Measurements from ENCODE around the gene VTI1A. TPM values are rescaled to one million over a fixed set of nuclear protein-coding genes. Genes with fewer than 3 reads are reported as not detected.

Gene VTI1A
- total and polyA plus RNA-seq, 2 of the 8 experiments (the other 6 are each of a cell fraction or from before 2014, with no cell fraction given), result 6.0 to 20.0 TPM

GRCh38 chr10:112447620-112447928 lies 559 bp downstream of the VTI1A start:
- peak overlapping the region; percentile 98; the same call in 1 of the 2 replicates for H2AFZ ChIP-seq (ENCODE audit: low read length)
- H4K20me1 ChIP-seq (replicated peaks in 1 of 2; ENCODE audit: control insufficient read depth in 1 of 2, insufficient read depth in 2 of 2, low read length in 2 of 2), result peaks cover 2% of the 10 kb centered on the region in 2 experiments
- H2BK120ac ChIP-seq (replicated peaks; ENCODE audit: low read depth, low read length), result no peak overlapping the region
- H4K8ac ChIP-seq (ENCODE audit: extremely low read depth, insufficient read depth, low read length), result peak overlapping the region; percentile 76; the same call in 1 of the 2 replicates
- H3K27ac ChIP-seq (ENCODE audit: low read depth, low read length), result peak overlapping the region; percentile 94
- peaks cover 0 to 20% (median 4%) of the 10 kb centered on the region in 4 experiments; a peak in 5 of 8 replicates for H3K36me3 ChIP-seq (ENCODE audit: control insufficient read depth in 2 of 4, insufficient read depth in 4 of 4, low read length in 3 of 4)
- no peak overlapping the region for H3K14ac ChIP-seq (ENCODE audit: insufficient read length)
- H3K4me1 ChIP-seq (replicated peaks in 1 of 4; ENCODE audit: control insufficient read depth in 3 of 4, insufficient read depth in 4 of 4, low read length in 3 of 4), result no peaks in the 10 kb centered on the region; a peak in 1 of 7 replicates
- H3K79me1 ChIP-seq (ENCODE audit: low read depth, low read length), result 0 out of 2 replicates have a peak, but pooled peaks cover 5% of the 10 kb centered on the region
- no peak overlapping the region for H3K4ac ChIP-seq (replicated peaks; ENCODE audit: insufficient read length, low read depth, low read length)
- ChIA-PET POLR2A (ENCODE audit: partially characterized antibody) (interaction anchor here (0.9 to 2.6 kb wide), 4 partner anchors 9 to 16 kb away, joined by 5 to 16 read pairs (median 6); no protein-coding TSS in a partner anchor), CTCF (ENCODE audit: partially characterized antibody) (interaction anchor here (1.9 kb wide), 1 partner anchor 13 kb away, joined by 6 read pairs; no protein-coding TSS in a partner anchor)
- 15% methylated on average over 10 of the region's 10 CpGs; no CpG with 5 or more reads in 1 of the 2 experiments for WGBS, 2 experiments (ENCODE audit: extremely low coverage in 1 of 2, insufficient coverage in 1 of 2, insufficient read length in 1 of 2, insufficient replicate concordance in 2 of 2, low coverage in 1 of 2, low lambda C conversion rate in 2 of 2, missing lambda C conversion rate in 1 of 2)
- FAIRE-seq (no peak), DNase-seq (ENCODE audit: low read depth in 1 of 2, low spot score in 2 of 2) (no peak)
- H3K56ac ChIP-seq (replicated peaks; ENCODE audit: insufficient read length, low read depth, low read length), result no peak overlapping the region
- H3K9me3 ChIP-seq (ENCODE audit: insufficient read depth in 2 of 2, low read depth in 1 of 2, low read length in 1 of 2), result no peaks in the 10 kb centered on the region
- H2BK15ac ChIP-seq (ENCODE audit: low read length), result no peak overlapping the region
- H3K23me2 ChIP-seq (ENCODE audit: low read depth, low read length), result peaks cover 3% of the 10 kb centered on the region; the same call in 1 of the 2 replicates
- no peak overlapping the region for H2BK20ac ChIP-seq (ENCODE audit: low read length)
- H3K9ac ChIP-seq (replicated peaks in 1 of 4; ENCODE audit: extremely low read depth in 1 of 4, low read depth in 3 of 4, low read length in 3 of 4), result peak overlapping the region in 3 of 4 experiments; percentile 72 to 88 (median 85); a peak in 6 of 7 replicates
- H3K23ac ChIP-seq (ENCODE audit: insufficient read length), result no peak overlapping the region
- H4K91ac ChIP-seq (replicated peaks; ENCODE audit: insufficient read length, low read length), result peak overlapping the region; percentile 73
- no peak overlapping the region for H3K18ac ChIP-seq (ENCODE audit: extremely low read depth, low read length)
- TF ChIP-seq ASH2L (IDR thresholded peaks at IDR 0.05; ENCODE audit: low read length) (no peak), EZH2 (IDR thresholded peaks at IDR 0.05; ENCODE audit: low read depth, low read length, severe bottlenecking) (no peak), TAF7 (optimal IDR thresholded peaks at IDR 0.05; ENCODE audit: borderline replicate concordance, low read depth, low read length) (no peak), BCL11A (IDR thresholded peaks at IDR 0.05; ENCODE audit: low read depth in 2 of 2, low read length in 2 of 2) (no peak)
- TF ChIP-seq, protein P1, sequence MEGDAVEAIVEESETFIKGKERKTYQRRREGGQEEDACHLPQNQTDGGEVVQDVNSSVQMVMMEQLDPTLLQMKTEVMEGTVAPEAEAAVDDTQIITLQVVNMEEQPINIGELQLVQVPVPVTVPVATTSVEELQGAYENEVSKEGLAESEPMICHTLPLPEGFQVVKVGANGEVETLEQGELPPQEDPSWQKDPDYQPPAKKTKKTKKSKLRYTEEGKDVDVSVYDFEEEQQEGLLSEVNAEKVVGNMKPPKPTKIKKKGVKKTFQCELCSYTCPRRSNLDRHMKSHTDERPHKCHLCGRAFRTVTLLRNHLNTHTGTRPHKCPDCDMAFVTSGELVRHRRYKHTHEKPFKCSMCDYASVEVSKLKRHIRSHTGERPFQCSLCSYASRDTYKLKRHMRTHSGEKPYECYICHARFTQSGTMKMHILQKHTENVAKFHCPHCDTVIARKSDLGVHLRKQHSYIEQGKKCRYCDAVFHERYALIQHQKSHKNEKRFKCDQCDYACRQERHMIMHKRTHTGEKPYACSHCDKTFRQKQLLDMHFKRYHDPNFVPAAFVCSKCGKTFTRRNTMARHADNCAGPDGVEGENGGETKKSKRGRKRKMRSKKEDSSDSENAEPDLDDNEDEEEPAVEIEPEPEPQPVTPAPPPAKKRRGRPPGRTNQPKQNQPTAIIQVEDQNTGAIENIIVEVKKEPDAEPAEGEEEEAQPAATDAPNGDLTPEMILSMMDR (IDR thresholded peaks at IDR 0.05; ENCODE audit: control extremely low read depth in 1 of 3, insufficient read depth in 1 of 3, low read depth in 1 of 3, low read length in 3 of 3), result no peak
- H3K27me3 ChIP-seq (replicated peaks in 1 of 4; ENCODE audit: control insufficient read depth in 3 of 4, extremely low read depth in 1 of 4, insufficient read depth in 3 of 4, low read length in 3 of 4), result no peaks in the 10 kb centered on the region
- H3K4me2 ChIP-seq (ENCODE audit: insufficient read depth in 1 of 2, low read depth in 2 of 2, low read length in 2 of 2), result peak overlapping the region; percentile 89 to 92
- H4K5ac ChIP-seq (ENCODE audit: insufficient read length, low read depth, low read length), result peak overlapping the region; percentile 85
- peaks cover 0 to 56% of the 10 kb centered on the region in 2 experiments; a peak in 3 of 4 replicates for H3K79me2 ChIP-seq (ENCODE audit: control insufficient read depth in 1 of 2, insufficient read depth in 2 of 2, low read length in 2 of 2)
- peak overlapping the region; percentile 85 to 99 (median 96) for H3K4me3 ChIP-seq (ENCODE audit: extremely low read depth in 1 of 4, insufficient read depth in 2 of 4, low read depth in 3 of 4, low read length in 4 of 4)
- no peak overlapping the region for H2BK5ac ChIP-seq (ENCODE audit: low read depth, low read length)
- H2AK5ac ChIP-seq (ENCODE audit: low read depth, low read length), result no peak overlapping the region
- no peak overlapping the region for H2BK12ac ChIP-seq (ENCODE audit: low read depth, low read length)
